Stimulated activated CD8-positive, alpha-beta memory T cell treated with anti-CD3 and anti-CD28 coated beads, Interleukin-15, amount 100 ng/mL, for 4 hours (primary cell): Measurements from ENCODE around the gene ZNF836.
"Not testable (repeated sequence)": the region's sequence is repeated elsewhere in the genome, so short reads cannot be mapped to it uniquely, and the experiment has no call there.

Experiments
- DNase-seq, 2 donors: peaks; one replicate each; pipeline ENCODE4 v3.0.0-alpha.2; 2020; ENCODE audit warnings: low read depth in 2 of 2

ZNF836 gene

GRCh38 chr19:52171321-52172169 is at the start of gene ZNF836:
ZNF836 (minus strand) TSS chr19:52171621; CDS start chr19:52168072, 3,549 bp downstream.
- DNase-seq, result peak; percentile 75 to 80

GRCh38 chr19:52221031-52221430 is 49.6 kb upstream of the ZNF836 start:
- no peak for DNase-seq

GRCh38 chr19:52219611-52220010 is 48.2 kb upstream of the ZNF836 start:
- DNase-seq, result no peak

GRCh38 chr19:52217576-52217975 is 46.2 kb upstream of the ZNF836 start:
- DNase-seq, result no peak

GRCh38 chr19:52216401-52216800 is 45.0 kb upstream of the ZNF836 start:
- no peak for DNase-seq

GRCh38 chr19:52214241-52214640 is 42.8 kb upstream of the ZNF836 start:
- no peak for DNase-seq

GRCh38 chr19:52212572-52213255 is 41.3 kb upstream of the ZNF836 start:
- DNase-seq, result no peak

GRCh38 chr19:52211926-52212571 is 40.6 kb upstream of the ZNF836 start:
- DNase-seq, result no peak

- DNase-seq, result no peak
These were observed 39.8 kb upstream of the ZNF836 start for GRCh38 chr19:52211203-52211602.

GRCh38 chr19:52206481-52206880 is 35.1 kb upstream of the ZNF836 start:
- DNase-seq, result no peak

GRCh38 chr19:52200755-52201391 is 29.5 kb upstream of the ZNF836 start:
- DNase-seq, result not testable (repeated sequence)

- no peak for DNase-seq
These were observed 28.6 kb upstream of the ZNF836 start for GRCh38 chr19:52200044-52200443.

GRCh38 chr19:52198678-52199077 is 27.3 kb upstream of the ZNF836 start:
- DNase-seq, result no peak

GRCh38 chr19:52197964-52198363 is 26.5 kb upstream of the ZNF836 start:
- no peak for DNase-seq

- no peak for DNase-seq
These were observed 25.0 kb upstream of the ZNF836 start for GRCh38 chr19:52196256-52196967.

GRCh38 chr19:52191951-52192350 is 20.5 kb upstream of the ZNF836 start:
- DNase-seq, result no peak

GRCh38 chr19:52191389-52191788 is 20.0 kb upstream of the ZNF836 start:
- DNase-seq, result no peak

GRCh38 chr19:52190487-52191293 is 19.3 kb upstream of the ZNF836 start:
- no peak for DNase-seq

GRCh38 chr19:52189735-52190486 is 18.5 kb upstream of the ZNF836 start, which contains the start of gene PPP2R1A:
PPP2R1A (plus strand) TSS chr19:52190052; CDS start chr19:52190097, 45 bp downstream.
- peak; percentile 97 to 98 for DNase-seq
